ENCODE results near the gene TNRC6A. TPM values are rescaled to one million over a fixed set of nuclear protein-coding genes. Genes with fewer than 3 reads are reported as not detected.

The TNRC6A gene
- total RNA-seq, 6 experiments from 2014 or later: 17.0 to 38.4 (median 23.1) TPM

DNA sequence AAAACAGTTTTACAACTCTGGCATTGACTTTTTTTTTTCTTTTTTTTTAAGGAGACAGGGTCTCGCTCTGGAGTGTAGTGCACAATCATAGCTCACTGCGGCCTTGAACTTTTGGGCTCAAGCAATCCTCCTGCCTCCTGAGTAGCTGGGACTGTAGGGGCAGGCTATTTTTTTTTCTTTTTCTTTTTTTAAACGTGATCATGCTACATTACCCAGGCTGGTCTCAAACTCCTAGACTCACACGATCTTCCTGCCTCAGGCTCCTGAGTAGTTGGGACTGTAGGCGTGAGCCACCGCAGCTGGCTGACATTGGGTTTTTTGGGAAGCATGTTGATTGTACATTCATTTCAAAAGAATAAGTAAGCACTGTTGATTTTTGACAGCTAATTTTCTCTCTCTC lies 32.1 kb downstream of the TNRC6A start:
- no peaks in the 10 kb centered on the region for H3K9me3 ChIP-seq
- H3K27ac ChIP-seq: no peak overlapping the region
- WGBS (ENCODE audit: insufficient coverage, low coverage, low lambda C conversion rate, missing lambda C conversion rate): 78% methylated on average over 6 of the region's 6 CpGs
- no peak overlapping the region for H3K4me3 ChIP-seq
- ATAC-seq (no peak), DNase-seq (no peak)
- intact Hi-C loops (cut with DNase I): no loop called here
- peaks cover 0 to 3% (median 1%) of the 10 kb centered on the region in 4 donors for H3K36me3 ChIP-seq
- H3K4me1 ChIP-seq: peaks cover 0 to 3% (median 0%) of the 10 kb centered on the region in 4 donors
- H3K27me3 ChIP-seq: no peaks in the 10 kb centered on the region
- TF ChIP-seq POLR2A (IDR thresholded peaks at IDR 0.05): no peak
- TF ChIP-seq, protein P1, sequence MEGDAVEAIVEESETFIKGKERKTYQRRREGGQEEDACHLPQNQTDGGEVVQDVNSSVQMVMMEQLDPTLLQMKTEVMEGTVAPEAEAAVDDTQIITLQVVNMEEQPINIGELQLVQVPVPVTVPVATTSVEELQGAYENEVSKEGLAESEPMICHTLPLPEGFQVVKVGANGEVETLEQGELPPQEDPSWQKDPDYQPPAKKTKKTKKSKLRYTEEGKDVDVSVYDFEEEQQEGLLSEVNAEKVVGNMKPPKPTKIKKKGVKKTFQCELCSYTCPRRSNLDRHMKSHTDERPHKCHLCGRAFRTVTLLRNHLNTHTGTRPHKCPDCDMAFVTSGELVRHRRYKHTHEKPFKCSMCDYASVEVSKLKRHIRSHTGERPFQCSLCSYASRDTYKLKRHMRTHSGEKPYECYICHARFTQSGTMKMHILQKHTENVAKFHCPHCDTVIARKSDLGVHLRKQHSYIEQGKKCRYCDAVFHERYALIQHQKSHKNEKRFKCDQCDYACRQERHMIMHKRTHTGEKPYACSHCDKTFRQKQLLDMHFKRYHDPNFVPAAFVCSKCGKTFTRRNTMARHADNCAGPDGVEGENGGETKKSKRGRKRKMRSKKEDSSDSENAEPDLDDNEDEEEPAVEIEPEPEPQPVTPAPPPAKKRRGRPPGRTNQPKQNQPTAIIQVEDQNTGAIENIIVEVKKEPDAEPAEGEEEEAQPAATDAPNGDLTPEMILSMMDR (IDR thresholded peaks at IDR 0.05): no peak

- DNase-seq (no peak), ATAC-seq (no peak)
- Histone ChIP-seq H3K4me1 (peaks cover 0 to 3% (median 0%) of the 10 kb centered on the region in 4 donors), H3K27ac (no peak overlapping the region), H3K9me3 (no peaks in the 10 kb centered on the region), H3K36me3 (peaks cover 0 to 8% (median 2%) of the 10 kb centered on the region in 4 donors), H3K4me3 (no peak overlapping the region), H3K27me3 (no peaks in the 10 kb centered on the region)
- intact Hi-C loops (cut with DNase I): no loop called here
- TF ChIP-seq, protein P1 (IDR thresholded peaks at IDR 0.05): no peak
- no peak for TF ChIP-seq POLR2A (IDR thresholded peaks at IDR 0.05)
- WGBS (ENCODE audit: insufficient coverage, low coverage, low lambda C conversion rate, missing lambda C conversion rate): 82% methylated on average over 2 of the region's 2 CpGs
Measured at GRCh38 chr16:24764916-24765315, 35.5 kb downstream of the TNRC6A start.

GRCh38 chr16:24766057-24766456 lies 36.6 kb downstream of the TNRC6A start:
- intact Hi-C loops (cut with DNase I): no loop called here
- Histone ChIP-seq H3K9me3 (no peaks in the 10 kb centered on the region), H3K4me3 (no peak overlapping the region), H3K4me1 (peaks cover 0 to 3% (median 0%) of the 10 kb centered on the region in 4 donors), H3K27ac (no peak overlapping the region), H3K36me3 (peaks cover 0 to 5% (median 2%) of the 10 kb centered on the region in 4 donors), H3K27me3 (no peaks in the 10 kb centered on the region)
- WGBS (ENCODE audit: insufficient coverage, low coverage, low lambda C conversion rate, missing lambda C conversion rate): 89% methylated on average over 3 of the region's 3 CpGs
- TF ChIP-seq, protein P1 (IDR thresholded peaks at IDR 0.05): no peak
- TF ChIP-seq POLR2A (IDR thresholded peaks at IDR 0.05): no peak
- DNase-seq (no peak), ATAC-seq (no peak)

- intact Hi-C loops (cut with DNase I): no loop called here
- H3K27me3 ChIP-seq: no peaks in the 10 kb centered on the region
- WGBS (ENCODE audit: insufficient coverage, low coverage, low lambda C conversion rate, missing lambda C conversion rate): 87% methylated on average over 5 of the region's 5 CpGs
- peaks cover 0 to 5% (median 3%) of the 10 kb centered on the region in 4 donors for H3K36me3 ChIP-seq
- TF ChIP-seq, protein P1 (IDR thresholded peaks at IDR 0.05): no peak
- no peak for TF ChIP-seq POLR2A (IDR thresholded peaks at IDR 0.05)
- ATAC-seq (no peak), DNase-seq (no peak)
- no peak overlapping the region for H3K27ac ChIP-seq
- no peak overlapping the region for H3K4me3 ChIP-seq
- peaks cover 0 to 14% (median 0%) of the 10 kb centered on the region in 4 donors for H3K4me1 ChIP-seq
- no peaks in the 10 kb centered on the region for H3K9me3 ChIP-seq
Measured at GRCh38 chr16:24769806-24770205, 40.4 kb downstream of the TNRC6A start.

Measured in right lobe of liver (tissue), 6 donors.